DND-41 (cell line): ENCODE data around the gene NHERF2.
A peak's percentile ranks its signal among the peaks of the same experiment; 100 is the strongest.

ENCODE experiments used
- ATAC-seq: fragments of 200-7000 bp; cut with Tn5 transposase; 3 replicates; pipeline ENCODE4 v1.9.1; 2021; ENCODE audit warnings: low read depth; ENCODE audit not compliant: insufficient read depth
- DNase-seq: peaks from one replicate; pipeline ENCODE4 v3.0.0-alpha.2; 2020
- H2AFZ ChIP-seq: 2 replicates; pipeline ENCODE4 v1.6.0; 2012; ENCODE audit warnings: low read depth, low read length
- H3K27ac ChIP-seq: 2 replicates; pipeline ENCODE4 v1.5.1; 2012; ENCODE audit warnings: low read length, inconsistent platforms
- H3K27me3 ChIP-seq: fragments of 200-600 bp; sonication (generic); 2 replicates; pipeline ENCODE4 v1.6.0; 2012; ENCODE audit warnings: low read length, mild to moderate bottlenecking, inconsistent platforms; ENCODE audit not compliant: insufficient read depth, poor library complexity
- H3K36me3 ChIP-seq: 2 replicates; pipeline ENCODE4 v1.5.1; 2012; ENCODE audit warnings: low read length, inconsistent platforms; ENCODE audit not compliant: insufficient read depth
- H3K4me1 ChIP-seq: 2 replicates; pipeline ENCODE4 v1.5.1; 2012; ENCODE audit warnings: mild to moderate bottlenecking, low read length; ENCODE audit not compliant: insufficient read depth
- H3K4me2 ChIP-seq: 2 replicates; pipeline ENCODE4 v1.6.0; 2012; ENCODE audit warnings: mild to moderate bottlenecking, moderate library complexity, low read length, inconsistent platforms; ENCODE audit not compliant: insufficient read depth
- H3K4me3 ChIP-seq, 2 experiments: fragments of 200-600 bp in 1 of 2; shearing (Covaris generic) in 1 of 2; 2 replicates each; pipeline ENCODE4 v1.5.1; 2012 to 2016; ENCODE audit warnings: inconsistent platforms in 2 of 2, low read length in 2 of 2, mild to moderate bottlenecking in 2 of 2, low read depth in 1 of 2, moderate library complexity in 1 of 2
- H3K79me2 ChIP-seq: 2 replicates; pipeline ENCODE4 v1.6.0; 2012; ENCODE audit warnings: low read length, inconsistent platforms; ENCODE audit not compliant: insufficient read depth
- H3K9ac ChIP-seq: 2 replicates; pipeline ENCODE4 v1.6.0; 2012; ENCODE audit warnings: low read depth, mild to moderate bottlenecking, inconsistent platforms, low read length, moderate library complexity
- H3K9me3 ChIP-seq: 2 replicates; pipeline ENCODE4 v1.5.1; 2012; ENCODE audit warnings: low read length, moderate library complexity, mild to moderate bottlenecking, inconsistent platforms; ENCODE audit not compliant: insufficient read depth, severe bottlenecking
- H4K20me1 ChIP-seq: 2 replicates; pipeline ENCODE4 v1.6.0; 2012; ENCODE audit warnings: low read length; ENCODE audit not compliant: insufficient read depth
- CTCF ChIP-seq: IDR thresholded peaks from 2 replicates; pipeline ENCODE4 v1.5.1; 2012; ENCODE audit warnings: borderline replicate concordance, low read length, moderate library complexity, mild to moderate bottlenecking; ENCODE audit not compliant: poor library complexity, severe bottlenecking; ENCODE audit errors: extremely low read depth
- EZH2 ChIP-seq: IDR thresholded peaks from 3 replicates; pipeline ENCODE4 v1.6.1; 2012; ENCODE audit warnings: borderline replicate concordance, low read depth, mild to moderate bottlenecking, moderate library complexity, low read length, inconsistent platforms; ENCODE audit not compliant: severe bottlenecking

Gene NHERF2

GRCh38 chr16:1980770-1981087, 46.0 kb upstream of the NHERF2 start:
- H3K4me3 ChIP-seq = no peak overlapping the region
- H2AFZ ChIP-seq = no peak overlapping the region
- H3K79me2 ChIP-seq = peaks cover 18% of the 10 kb centered on the region
- H3K4me2 ChIP-seq = no peak overlapping the region
- no peak overlapping the region for H3K27ac ChIP-seq
- no peak for ATAC-seq
- no peak overlapping the region for H3K9ac ChIP-seq
- peaks cover 24% of the 10 kb centered on the region for H3K4me1 ChIP-seq
- H4K20me1 ChIP-seq = peaks cover 6% of the 10 kb centered on the region; the same call in 1 of the 2 replicates
- DNase-seq = no peak
- H3K27me3 ChIP-seq = peaks cover 14% of the 10 kb centered on the region
- no peaks in the 10 kb centered on the region for H3K9me3 ChIP-seq
- peaks cover 43% of the 10 kb centered on the region for H3K36me3 ChIP-seq
- TF ChIP-seq EZH2 = no peak

- no peak for ATAC-seq
- Histone ChIP-seq H3K27ac (no peak within 1 kb of the TSS), H3K4me2 (no peak within 1 kb of the TSS), H3K36me3 (peaks cover 43% of the 10 kb centered on the region), H3K9ac (no peak within 1 kb of the TSS), H2AFZ (no peak within 1 kb of the TSS), H3K79me2 (peaks cover 18% of the 10 kb centered on the region), H3K4me3 (no peak within 1 kb of the TSS), H4K20me1 (peaks cover 4% of the 10 kb centered on the region; the same call in 1 of the 2 replicates), H3K4me1 (peaks cover 24% of the 10 kb centered on the region), H3K27me3 (peaks cover 14% of the 10 kb centered on the region), H3K9me3 (no peaks in the 10 kb centered on the region)
- no peak for DNase-seq
- TF ChIP-seq CTCF (no peak), EZH2 (no peak)
Observed at GRCh38 chr16:1981398-1981836, 45.3 kb upstream of the NHERF2 start, which contains the start of gene NOXO1. Gene NOXO1 (minus strand): TSS chr16:1981469. CDS start chr16:1981179, 290 bp downstream.

- DNase-seq = no peak
- Histone ChIP-seq H3K4me2 (no peak overlapping the region), H3K4me1 (peaks cover 24% of the 10 kb centered on the region)
Observed at GRCh38 chr16:1982013-1982433, 44.7 kb upstream of the NHERF2 start.

GRCh38 chr16:1982991-1983543, 43.6 kb upstream of the NHERF2 start:
- Histone ChIP-seq H3K4me3 (peak overlapping the region; percentile 84 to 88; a peak in 3 of 4 replicates), H3K27ac (no peak overlapping the region; the same call in 1 of the 2 replicates), H4K20me1 (peaks cover 4% of the 10 kb centered on the region; the same call in 1 of the 2 replicates), H3K9me3 (no peaks in the 10 kb centered on the region), H3K4me2 (peak overlapping the region; percentile 100), H3K4me1 (peaks cover 24% of the 10 kb centered on the region), H3K79me2 (peaks cover 18% of the 10 kb centered on the region), H3K36me3 (peaks cover 28% of the 10 kb centered on the region), H3K27me3 (peaks cover 14% of the 10 kb centered on the region), H3K9ac (peak overlapping the region; percentile 93), H2AFZ (peak overlapping the region; percentile 99)
- DNase-seq (no peak), ATAC-seq (no peak)
- TF ChIP-seq EZH2 (peak; percentile 80), CTCF (no peak)

More at GRCh38 chr16:1982013-1982433, 44.7 kb upstream of the NHERF2 start:
- Histone ChIP-seq H3K79me2 (peaks cover 18% of the 10 kb centered on the region), H3K9me3 (no peaks in the 10 kb centered on the region), H3K9ac (no peak overlapping the region), H3K27me3 (peaks cover 14% of the 10 kb centered on the region), H3K36me3 (peaks cover 38% of the 10 kb centered on the region), H2AFZ (no peak overlapping the region), H4K20me1 (peaks cover 4% of the 10 kb centered on the region; the same call in 1 of the 2 replicates), H3K27ac (no peak overlapping the region), H3K4me3 (no peak overlapping the region)
- no peak for TF ChIP-seq EZH2
- TF ChIP-seq CTCF = no peak
- ATAC-seq = no peak
